Gastrocnemius medialis (tissue), 4 donors: ENCODE data around the gene SPECC1L. TPM values are rescaled to one million over a fixed set of nuclear protein-coding genes. Genes with fewer than 3 reads are reported as not detected.
"Not testable (repeated sequence)": the region's sequence is repeated elsewhere in the genome, so short reads cannot be mapped to it uniquely, and the experiment has no call there.

Experiments
- ATAC-seq, 2 donors: fragments of 150-250 bp; one replicate each; pipeline ENCODE4 v1.9.1; 2016
- DNase-seq, 2 donors: peaks; one replicate each; pipeline ENCODE4 v3.0.0-alpha.2; 2019
- H3K27ac ChIP-seq, 4 donors: fragments of 200-600 bp; sonication (generic); 1 replicate in 1 of 4; 2 replicates in 3 of 4; pipeline ENCODE4 v1.5.1; 2016 to 2018; ENCODE audit warnings: mild to moderate bottlenecking in 2 of 4, moderate library complexity in 1 of 4
- H3K27me3 ChIP-seq, 3 donors: fragments of 200-600 bp; sonication (generic) in 2 of 3; 1 replicate in 1 of 3; 2 replicates in 2 of 3; pipeline versions ENCODE4 v1.5.1 to v1.6.0; 2016 to 2019; ENCODE audit warnings: mild to moderate bottlenecking in 1 of 3, moderate library complexity in 1 of 3
- H3K36me3 ChIP-seq, 2 donors: fragments of 200-600 bp; sonication (generic) in 1 of 2; one replicate each; pipeline ENCODE4 v1.5.1; 2017 to 2018
- H3K4me1 ChIP-seq, 2 donors: fragments of 200-600 bp; sonication (generic) in 1 of 2; one replicate each; pipeline ENCODE4 v1.5.1; 2016 to 2017; ENCODE audit warnings: mild to moderate bottlenecking in 2 of 2
- H3K4me3 ChIP-seq, 4 donors: fragments of 200-600 bp; sonication (generic) in 3 of 4; 1 replicate in 1 of 4; 2 replicates in 3 of 4; pipeline ENCODE4 v1.5.1; 2016 to 2019; ENCODE audit warnings: mild to moderate bottlenecking in 2 of 4
- H3K9me3 ChIP-seq, 3 donors: fragments of 200-600 bp; sonication (generic) in 2 of 3; 1 replicate in 1 of 3; 2 replicates in 2 of 3; pipeline ENCODE4 v1.5.1; 2016 to 2019
- POLR2A ChIP-seq, 2 donors: fragments of 450-650 bp; IDR thresholded peaks; one replicate each; pipeline ENCODE4 v1.6.1; 2017; ENCODE audit warnings: antibody characterized with exemption in 2 of 2, mild to moderate bottlenecking in 2 of 2, moderate library complexity in 2 of 2
- in situ Hi-C, 4 donors: fragments of 200-750 bp; cut with MboI; loops; one replicate each; pipeline versions ENCODE4 v1.15.0 to v1.8.0; 2017; ENCODE audit warnings: low sequenced_read_pairs in 4 of 4
- intact Hi-C: fragments of 100-400 bp; cut with DNase I; formaldehyde crosslinking; loops from one replicate; pipeline ENCODE4 v1.15.1; 2023; ENCODE audit warnings: low total_unique reads
- total RNA-seq, 4 donors: library from RNA; depleted of rRNA; stranded (reverse); fragments of >200 nt; gene quantifications; one replicate each; pipeline versions ENCODE4 v1.1.0 to v1.2.3, GENCODE V29; 2016
- TF ChIP-seq, protein P1 (sequence below), 5 experiments: fragments of 450-650 bp in 3 of 5; fragments of 200-600 bp in 2 of 5; sonication (generic) in 2 of 5; IDR thresholded peaks in 4 of 5; conservative IDR thresholded peaks in 1 of 5; 1 replicate in 4 of 5; 2 replicates in 1 of 5; pipeline ENCODE4 v1.5.1; 2016 to 2019; ENCODE audit warnings: antibody characterized with exemption in 5 of 5, mild to moderate bottlenecking in 3 of 5, moderate library complexity in 3 of 5

The SPECC1L gene
- total RNA-seq, 4 donors from 2014 or later: 16.2 to 19.9 (median 18.7) TPM

DNA sequence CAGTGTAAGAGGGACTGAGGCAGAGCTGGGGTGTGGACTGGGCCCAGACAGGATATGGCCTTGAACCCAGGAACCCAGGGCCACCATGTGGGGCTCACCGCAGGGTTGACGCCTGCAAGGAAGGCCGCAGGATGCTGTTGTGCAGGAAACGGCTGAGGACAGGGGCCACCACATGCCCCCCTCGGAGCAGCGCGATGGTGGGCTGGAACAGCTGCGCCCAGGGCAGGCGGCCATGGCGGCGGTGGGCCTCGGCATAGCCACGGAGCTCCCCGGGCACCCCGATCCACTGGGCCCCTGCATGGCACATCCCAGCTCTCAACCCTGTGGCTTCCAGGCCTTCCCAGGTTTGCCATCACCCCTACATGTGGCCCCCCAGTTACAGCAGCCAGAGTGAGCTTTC lies 37.9 kb upstream of the SPECC1L start:
- in situ Hi-C loops (loop anchor here in 1 of 4 donors (25.0 kb wide), 1 partner anchor 120 kb away; no protein-coding TSS in a partner anchor), intact Hi-C loops (no loop called here)
- Histone ChIP-seq H3K27ac (no peak overlapping the region), H3K27me3 (no peaks in the 10 kb centered on the region), H3K4me3 (no peak overlapping the region), H3K9me3 (no peaks in the 10 kb centered on the region), H3K36me3 (no peaks in the 10 kb centered on the region), H3K4me1 (no peaks in the 10 kb centered on the region)
- DNase-seq (no peak), ATAC-seq (no peak)
- TF ChIP-seq, protein P1, sequence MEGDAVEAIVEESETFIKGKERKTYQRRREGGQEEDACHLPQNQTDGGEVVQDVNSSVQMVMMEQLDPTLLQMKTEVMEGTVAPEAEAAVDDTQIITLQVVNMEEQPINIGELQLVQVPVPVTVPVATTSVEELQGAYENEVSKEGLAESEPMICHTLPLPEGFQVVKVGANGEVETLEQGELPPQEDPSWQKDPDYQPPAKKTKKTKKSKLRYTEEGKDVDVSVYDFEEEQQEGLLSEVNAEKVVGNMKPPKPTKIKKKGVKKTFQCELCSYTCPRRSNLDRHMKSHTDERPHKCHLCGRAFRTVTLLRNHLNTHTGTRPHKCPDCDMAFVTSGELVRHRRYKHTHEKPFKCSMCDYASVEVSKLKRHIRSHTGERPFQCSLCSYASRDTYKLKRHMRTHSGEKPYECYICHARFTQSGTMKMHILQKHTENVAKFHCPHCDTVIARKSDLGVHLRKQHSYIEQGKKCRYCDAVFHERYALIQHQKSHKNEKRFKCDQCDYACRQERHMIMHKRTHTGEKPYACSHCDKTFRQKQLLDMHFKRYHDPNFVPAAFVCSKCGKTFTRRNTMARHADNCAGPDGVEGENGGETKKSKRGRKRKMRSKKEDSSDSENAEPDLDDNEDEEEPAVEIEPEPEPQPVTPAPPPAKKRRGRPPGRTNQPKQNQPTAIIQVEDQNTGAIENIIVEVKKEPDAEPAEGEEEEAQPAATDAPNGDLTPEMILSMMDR (IDR thresholded peaks at IDR 0.05 in 4 of 5, conservative IDR thresholded peaks at IDR 0.05 in 1 of 5): no peak
- TF ChIP-seq POLR2A (IDR thresholded peaks at IDR 0.05): no peak

DNA sequence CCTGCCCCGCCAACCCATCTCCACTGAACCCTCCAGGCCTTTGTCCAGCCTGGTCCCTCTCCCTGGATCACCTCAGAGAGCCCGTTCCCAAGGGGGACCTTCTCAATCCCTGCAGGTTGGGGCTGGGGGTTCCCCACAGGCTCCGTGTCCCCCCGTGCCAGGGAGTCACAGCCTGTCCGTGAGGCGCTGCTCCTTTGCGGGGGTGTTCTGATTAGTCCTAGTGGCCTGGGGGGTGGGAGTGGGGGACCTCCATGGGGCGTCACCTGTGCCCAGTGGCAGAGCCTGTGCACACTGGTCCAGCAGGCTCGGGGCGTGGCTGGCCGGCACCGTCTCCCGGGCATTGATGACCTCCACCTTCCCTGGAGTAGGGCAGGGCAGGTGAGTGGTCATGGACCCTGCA lies 37.4 kb upstream of the SPECC1L start:
- Histone ChIP-seq H3K27me3 (no peaks in the 10 kb centered on the region), H3K27ac (no peak overlapping the region), H3K4me3 (no peak overlapping the region), H3K9me3 (no peaks in the 10 kb centered on the region), H3K36me3 (no peaks in the 10 kb centered on the region), H3K4me1 (no peaks in the 10 kb centered on the region)
- intact Hi-C loops (no loop called here), in situ Hi-C loops (loop anchor here in 1 of 4 donors (25.0 kb wide), 1 partner anchor 121 kb away; no protein-coding TSS in a partner anchor)
- TF ChIP-seq, protein P1 (IDR thresholded peaks at IDR 0.05 in 4 of 5, conservative IDR thresholded peaks at IDR 0.05 in 1 of 5): no peak
- TF ChIP-seq POLR2A (IDR thresholded peaks at IDR 0.05): no peak
- ATAC-seq (no peak), DNase-seq (no peak)

DNA sequence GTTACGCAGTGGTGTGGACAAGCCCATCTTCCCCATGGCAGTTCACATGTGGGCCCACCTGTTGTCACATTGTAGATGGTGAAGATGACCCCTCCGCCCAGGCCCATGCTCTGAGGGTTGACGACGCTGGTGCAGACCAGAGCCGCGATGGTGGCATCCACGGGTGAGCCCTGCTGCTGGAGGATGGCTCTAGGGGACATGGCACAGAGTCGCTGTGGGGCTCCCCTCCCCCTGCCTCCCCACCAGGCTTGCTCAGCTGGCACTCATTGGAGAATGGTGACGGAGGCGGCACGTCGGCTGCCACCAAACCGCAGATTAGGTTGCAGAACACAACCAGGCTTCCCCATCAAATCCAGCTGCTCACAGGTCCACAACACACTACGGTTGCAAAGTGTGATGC lies 36.8 kb upstream of the SPECC1L start:
- intact Hi-C loops: no loop called here
- no peaks in the 10 kb centered on the region for H3K9me3 ChIP-seq
- H3K27ac ChIP-seq: no peak overlapping the region
- no peak for DNase-seq
- no peaks in the 10 kb centered on the region for H3K27me3 ChIP-seq
- in situ Hi-C loops: loop anchor here in 1 of 4 donors (25.0 kb wide), 1 partner anchor 122 kb away; no protein-coding TSS in a partner anchor
- H3K36me3 ChIP-seq: no peaks in the 10 kb centered on the region
- ATAC-seq: no peak
- no peak overlapping the region for H3K4me3 ChIP-seq
- TF ChIP-seq, protein P1 (IDR thresholded peaks at IDR 0.05 in 4 of 5, conservative IDR thresholded peaks at IDR 0.05 in 1 of 5): no peak
- TF ChIP-seq POLR2A (IDR thresholded peaks at IDR 0.05): no peak
- H3K4me1 ChIP-seq: no peaks in the 10 kb centered on the region

DNA sequence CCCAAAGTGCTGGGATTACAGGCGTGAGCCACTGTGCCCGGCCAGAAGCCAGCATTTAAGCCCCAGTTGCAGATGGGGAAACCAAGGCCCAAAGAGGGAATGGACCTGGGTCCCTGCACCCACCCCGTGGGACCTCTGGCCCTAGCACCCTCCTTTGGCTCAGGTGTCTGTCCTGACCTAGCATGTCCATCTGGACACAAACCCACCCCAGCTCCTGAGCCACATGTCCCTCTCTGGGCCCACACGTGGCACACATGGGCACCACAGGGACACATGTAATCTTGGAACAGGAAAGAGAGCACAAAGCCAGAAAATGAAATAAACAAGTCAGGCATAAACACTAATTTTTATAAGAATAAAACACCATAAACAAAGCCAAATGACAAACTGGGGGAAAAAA lies 35.3 kb upstream of the SPECC1L start:
- no peaks in the 10 kb centered on the region for H3K27me3 ChIP-seq
- H3K36me3 ChIP-seq: no peaks in the 10 kb centered on the region
- ATAC-seq (no peak), DNase-seq (no peak)
- no peaks in the 10 kb centered on the region for H3K9me3 ChIP-seq
- no peaks in the 10 kb centered on the region for H3K4me1 ChIP-seq
- TF ChIP-seq POLR2A (IDR thresholded peaks at IDR 0.05): no peak
- TF ChIP-seq, protein P1 (IDR thresholded peaks at IDR 0.05 in 4 of 5, conservative IDR thresholded peaks at IDR 0.05 in 1 of 5): no peak
- H3K4me3 ChIP-seq: no peak overlapping the region
- in situ Hi-C loops: loop anchor here in 1 of 4 donors (25.0 kb wide), 1 partner anchor 123 kb away; no protein-coding TSS in a partner anchor
- H3K27ac ChIP-seq: no peak overlapping the region
- intact Hi-C loops: no loop called here

DNA sequence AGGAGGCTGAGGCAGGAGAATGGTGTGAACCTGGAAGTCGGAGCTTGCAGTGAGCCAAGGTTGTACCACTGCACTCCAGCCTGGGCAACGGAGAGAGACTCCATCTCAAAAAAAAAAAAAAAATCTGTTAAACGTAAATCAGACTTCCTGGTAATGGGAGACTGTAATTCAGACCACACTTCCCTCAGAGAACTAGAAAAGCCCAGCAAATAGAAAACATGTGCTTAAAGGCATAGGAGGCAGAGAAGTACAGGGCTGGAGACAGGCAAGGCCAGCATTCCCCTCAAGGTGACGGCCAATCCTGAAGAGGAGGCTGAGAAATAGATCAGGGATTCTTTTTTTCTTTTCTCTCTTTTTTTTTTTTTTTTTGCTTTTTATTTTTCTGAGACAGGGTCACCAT lies 34.0 kb upstream of the SPECC1L start:
- Histone ChIP-seq H3K4me3 (no peak overlapping the region), H3K27me3 (no peaks in the 10 kb centered on the region), H3K4me1 (no peaks in the 10 kb centered on the region), H3K27ac (no peak overlapping the region), H3K9me3 (no peaks in the 10 kb centered on the region), H3K36me3 (no peaks in the 10 kb centered on the region)
- ATAC-seq: no peak
- TF ChIP-seq POLR2A (IDR thresholded peaks at IDR 0.05): no peak
- TF ChIP-seq, protein P1 (IDR thresholded peaks at IDR 0.05 in 4 of 5, conservative IDR thresholded peaks at IDR 0.05 in 1 of 5): no peak
- in situ Hi-C loops (loop anchor here in 1 of 4 donors (25.0 kb wide), 1 partner anchor 124 kb away; no protein-coding TSS in a partner anchor), intact Hi-C loops (no loop called here)
- DNase-seq: no peak

DNA sequence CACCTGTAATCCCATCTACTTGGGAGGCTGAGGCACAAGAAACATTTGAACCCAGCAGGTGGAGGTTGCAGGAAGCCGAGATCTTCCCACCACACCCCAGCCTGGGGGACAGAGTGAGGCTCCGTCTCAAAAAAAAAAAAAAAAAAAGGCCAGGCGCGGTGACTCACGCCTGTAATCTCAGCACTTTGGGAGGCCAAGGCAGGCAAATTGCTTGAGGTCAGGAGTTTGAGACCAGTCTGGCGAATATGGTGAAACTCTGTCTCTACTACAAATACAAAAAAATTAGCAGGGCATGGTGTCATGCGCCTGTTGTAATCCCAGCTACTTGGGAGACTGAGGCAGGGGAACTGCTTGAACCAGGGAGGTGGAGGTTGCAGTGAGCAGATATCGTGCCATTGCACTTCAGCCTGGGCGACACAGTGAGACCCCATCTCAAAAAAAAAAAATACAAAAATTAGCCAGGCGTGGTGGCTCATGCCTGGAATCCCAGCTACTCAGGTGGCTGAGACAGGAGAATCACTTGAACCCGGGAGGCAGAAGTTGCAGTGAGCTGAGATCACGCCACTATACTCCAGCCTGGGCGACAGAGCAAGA lies 32.4 kb upstream of the SPECC1L start:
- H3K4me1 ChIP-seq, DNase-seq, H3K9me3 ChIP-seq, H3K27ac ChIP-seq, intact Hi-C loops, H3K36me3 ChIP-seq, H3K4me3 ChIP-seq, H3K27me3 ChIP-seq, ATAC-seq: not testable (repeated sequence)
- in situ Hi-C loops: loop anchor here in 1 of 4 donors (25.0 kb wide), 1 partner anchor 126 kb away; no protein-coding TSS in a partner anchor
